A549 (cell line): ENCODE measurements around the gene ARAP1. TPM values are rescaled to one million over a fixed set of nuclear protein-coding genes. Genes with fewer than 3 reads are reported as not detected.

Source experiments
- ATAC-seq, 2 experiments: fragments of 200-7000 bp in 1 of 2; fragments of >200 bp in 1 of 2; cut with Nextera tagmentation in 1 of 2; cut with Tn5 transposase in 1 of 2; 3 replicates each; pipeline versions ENCODE4 v1.8.0 to v1.9.1; 2018 to 2020; ENCODE audit warnings: mild to moderate bottlenecking in 1 of 2, moderate library complexity in 1 of 2
- CTCF ChIA-PET: fragments of 300-600 bp; sonication (Branson Sonifier 250); formaldehyde crosslinking; extraction: SDS; loops from one replicate; lab custom pipeline; 2021; ENCODE audit warnings: antibody characterized with exemption, inconsistent platforms; lab: Yijun Ruan, JAX
- POLR2A ChIA-PET: fragments of 350-600 bp; formaldehyde crosslinking; extraction: SDS; loops from one replicate; lab custom pipeline; 2021; ENCODE audit warnings: antibody characterized with exemption, inconsistent platforms; lab: Yijun Ruan, JAX
- DNase-seq, 2 experiments: peaks; one replicate each; pipeline versions ENCODE4 v3.0.0 to v3.0.0-alpha.2; 2011 to 2016; ENCODE audit warnings: low read depth in 1 of 2, low spot score in 1 of 2
- FAIRE-seq: peaks from 2 replicates; lab custom pipeline; 2011; peaks lifted over from hg19 to GRCh38; lab: Jason Lieb, UNC
- H3K27ac ChIP-seq, 2 experiments: fragments of >200 bp; sonication (Bioruptor Twin); formaldehyde crosslinking; 3 replicates each; pipeline ENCODE4 v1.5.1; 2016 to 2017
- H3K4me1 ChIP-seq: fragments of >200 bp; sonication (Bioruptor Twin); formaldehyde crosslinking; 3 replicates; pipeline ENCODE4 v1.6.1; 2016
- H3K4me2 ChIP-seq: fragments of >200 bp; sonication (Bioruptor Twin); formaldehyde crosslinking; 3 replicates; pipeline ENCODE4 v1.6.1; 2016
- H3K4me3 ChIP-seq: fragments of >200 bp; sonication (Bioruptor Twin); formaldehyde crosslinking; 3 replicates; pipeline ENCODE4 v1.5.1; 2016
- H3K9me3 ChIP-seq: fragments of >200 bp; sonication (Bioruptor Twin); formaldehyde crosslinking; 3 replicates; pipeline ENCODE4 v1.6.1; 2016
- BHLHE40 ChIP-seq: IDR thresholded peaks from 2 replicates; pipeline ENCODE4 v1.6.1; 2012; ENCODE audit warnings: low read depth, low read length, inconsistent platforms
- CBX8 ChIP-seq: fragments of 200-600 bp; sonication (generic); IDR thresholded peaks from 2 replicates; pipeline ENCODE4 v1.6.1; 2016
- CHD2 ChIP-seq: fragments of 150-350 bp; IDR thresholded peaks from 2 replicates; pipeline ENCODE4 v1.6.1; 2014; ENCODE audit warnings: low read length; ENCODE audit not compliant: partially characterized antibody
- CTCF ChIP-seq: fragments of >200 bp; sonication (Bioruptor Twin); formaldehyde crosslinking; IDR thresholded peaks from 3 replicates; pipeline ENCODE4 v1.5.1; 2016
- EHMT2 ChIP-seq: fragments of 200-600 bp; sonication (generic); IDR thresholded peaks from 2 replicates; pipeline ENCODE4 v1.6.1; 2016; ENCODE audit warnings: antibody characterized with exemption, low read depth, mild to moderate bottlenecking, moderate library complexity
- EP300 ChIP-seq, 2 experiments: fragments of >200 bp; sonication (Bioruptor Twin); formaldehyde crosslinking; IDR thresholded peaks; 2 replicates in 1 of 2; 3 replicates in 1 of 2; pipeline ENCODE4 v1.6.1; 2016 to 2017
- FOXS1 ChIP-seq: fragments of 250-450 bp; sonication (Bioruptor Pico); IDR thresholded peaks from 2 replicates; pipeline ENCODE4 v1.5.0; 2020; ENCODE audit warnings: mild to moderate bottlenecking, moderate library complexity
- HDAC2 ChIP-seq: fragments of 200-600 bp; sonication (generic); IDR thresholded peaks from 2 replicates; pipeline ENCODE4 v1.6.1; 2016
- HES2 ChIP-seq: fragments of >200 bp; sonication (Bioruptor Twin); formaldehyde crosslinking; IDR thresholded peaks from 2 replicates; pipeline ENCODE4 v1.6.1; 2016
- HEYL ChIP-seq: fragments of 250-450 bp; sonication (Bioruptor Pico); IDR thresholded peaks from 2 replicates; pipeline ENCODE4 v1.8.0; 2021; ENCODE audit warnings: mild to moderate bottlenecking, moderate library complexity
- HOXA7 ChIP-seq: fragments of 250-450 bp; sonication (Bioruptor Pico); IDR thresholded peaks from 2 replicates; pipeline ENCODE4 v1.5.0; 2020; ENCODE audit warnings: mild to moderate bottlenecking, moderate library complexity
- HOXB5 ChIP-seq: fragments of 250-450 bp; sonication (Bioruptor Pico); IDR thresholded peaks from 2 replicates; pipeline ENCODE4 v1.5.0; 2020; ENCODE audit warnings: mild to moderate bottlenecking, moderate library complexity
- JUN ChIP-seq, 2 experiments: fragments of >200 bp; sonication (Bioruptor Twin); formaldehyde crosslinking; IDR thresholded peaks; 2 replicates in 1 of 2; 3 replicates in 1 of 2; pipeline ENCODE4 v1.6.1; 2016 to 2017
- JUNB ChIP-seq: fragments of >200 bp; sonication (Bioruptor Twin); formaldehyde crosslinking; IDR thresholded peaks from 2 replicates; pipeline ENCODE4 v1.6.1; 2016
- KDM1A ChIP-seq: fragments of 200-600 bp; sonication (generic); IDR thresholded peaks from 2 replicates; pipeline ENCODE4 v1.6.1; 2016; ENCODE audit warnings: low read depth, mild to moderate bottlenecking
- MAZ ChIP-seq: fragments of 150-350 bp; IDR thresholded peaks from 2 replicates; pipeline ENCODE4 v1.6.1; 2014; ENCODE audit warnings: antibody characterized with exemption, low read depth, low read length, borderline replicate concordance
- NFE2L2 ChIP-seq: fragments of 150-350 bp; conservative IDR thresholded peaks from 2 replicates; pipeline ENCODE4 v1.6.1; 2014; ENCODE audit warnings: low read length
- NPAS2 ChIP-seq: fragments of 250-450 bp; sonication (Bioruptor Pico); IDR thresholded peaks from 2 replicates; pipeline ENCODE4 v1.8.0; 2022; ENCODE audit warnings: mild to moderate bottlenecking, moderate library complexity, borderline replicate concordance
- PHF8 ChIP-seq: fragments of 200-600 bp; sonication (generic); IDR thresholded peaks from 2 replicates; pipeline ENCODE4 v1.6.1; 2016; ENCODE audit warnings: low read depth, mild to moderate bottlenecking, antibody characterized with exemption, moderate library complexity, borderline replicate concordance
- POLR2A ChIP-seq: IDR thresholded peaks from 2 replicates; pipeline ENCODE4 v1.6.1; 2012; ENCODE audit warnings: mild to moderate bottlenecking, low read length
- POLR2AphosphoS2 ChIP-seq: conservative IDR thresholded peaks from 2 replicates; pipeline ENCODE4 v1.6.1; 2012; ENCODE audit warnings: low read length, improper control_type of control experiment, inconsistent platforms
- RAD21 ChIP-seq, 2 experiments: fragments of >200 bp in 1 of 2; sonication (Bioruptor Twin) in 1 of 2; formaldehyde crosslinking in 1 of 2; IDR thresholded peaks in 1 of 2; conservative IDR thresholded peaks in 1 of 2; 2 replicates in 1 of 2; 3 replicates in 1 of 2; pipeline ENCODE4 v1.6.1; 2012 to 2018; ENCODE audit warnings: inconsistent platforms in 1 of 2
- RCOR1 ChIP-seq: fragments of 150-350 bp; IDR thresholded peaks from 2 replicates; pipeline ENCODE4 v1.6.1; 2014; ENCODE audit warnings: antibody characterized with exemption, low read length, low read depth
- SREBF2 ChIP-seq: fragments of 450-650 bp; IDR thresholded peaks from 2 replicates; pipeline ENCODE4 v1.6.1; 2014; ENCODE audit warnings: mild to moderate bottlenecking, moderate library complexity
- TP53 ChIP-seq: fragments of 250-450 bp; sonication (Bioruptor Pico); IDR thresholded peaks from 2 replicates; pipeline ENCODE4 v1.5.0; 2021; ENCODE audit warnings: mild to moderate bottlenecking, moderate library complexity
- USF2 ChIP-seq: fragments of 450-650 bp; IDR thresholded peaks from 2 replicates; pipeline ENCODE4 v1.6.1; 2014; ENCODE audit warnings: antibody characterized with exemption
- ZNF302 ChIP-seq: fragments of 250-450 bp; sonication (Bioruptor Pico); IDR thresholded peaks from 2 replicates; pipeline ENCODE4 v1.9.0; 2021; ENCODE audit warnings: inconsistent platforms, mild to moderate bottlenecking, moderate library complexity
- ZSCAN20 ChIP-seq: fragments of 250-450 bp; sonication (Bioruptor Pico); IDR thresholded peaks from 2 replicates; pipeline ENCODE4 v1.8.0; 2022; ENCODE audit warnings: mild to moderate bottlenecking, moderate library complexity
- WGBS: methylation state at CpG from one replicate; pipeline ENCODE4 v1.1.6; 2017; ENCODE audit errors: missing lambda C conversion rate; 5-methylcytosine and 5-hydroxymethylcytosine counted together
- polyA plus RNA-seq, 4 experiments: library from polyadenylated mRNA; depleted of rRNA in 3 of 4; stranded (reverse); fragments of >200 nt; fragmentation: RNase III in 1 of 4; extraction: RNeasy Plus Mini Kit Qiagen cat#74134 plus additional on column Dnase treatment in 1 of 4; gene quantifications; 2 replicates in 3 of 4; 3 replicates in 1 of 4; pipeline ENCODE4 v1.2.3, GENCODE V29; 2011 to 2017
- TF ChIP-seq, protein P1 (sequence below): IDR thresholded peaks from 2 replicates; pipeline ENCODE4 v1.6.1; 2012
- TF ChIP-seq, protein P2 (sequence below): fragments of 250-450 bp; sonication (Bioruptor Pico); IDR thresholded peaks from 2 replicates; pipeline ENCODE4 v1.5.0; 2020; ENCODE audit warnings: low read depth, mild to moderate bottlenecking, moderate library complexity
- TF ChIP-seq, protein P3 (sequence below): fragments of >200 bp; sonication (Bioruptor Twin); formaldehyde crosslinking; IDR thresholded peaks from 3 replicates; pipeline ENCODE4 v1.6.1; 2016

Gene ARAP1
- polyA plus RNA-seq, 2 of the 4 experiments (the other 2 are of a cell fraction), result 29.5 to 30.1 TPM

DNA sequence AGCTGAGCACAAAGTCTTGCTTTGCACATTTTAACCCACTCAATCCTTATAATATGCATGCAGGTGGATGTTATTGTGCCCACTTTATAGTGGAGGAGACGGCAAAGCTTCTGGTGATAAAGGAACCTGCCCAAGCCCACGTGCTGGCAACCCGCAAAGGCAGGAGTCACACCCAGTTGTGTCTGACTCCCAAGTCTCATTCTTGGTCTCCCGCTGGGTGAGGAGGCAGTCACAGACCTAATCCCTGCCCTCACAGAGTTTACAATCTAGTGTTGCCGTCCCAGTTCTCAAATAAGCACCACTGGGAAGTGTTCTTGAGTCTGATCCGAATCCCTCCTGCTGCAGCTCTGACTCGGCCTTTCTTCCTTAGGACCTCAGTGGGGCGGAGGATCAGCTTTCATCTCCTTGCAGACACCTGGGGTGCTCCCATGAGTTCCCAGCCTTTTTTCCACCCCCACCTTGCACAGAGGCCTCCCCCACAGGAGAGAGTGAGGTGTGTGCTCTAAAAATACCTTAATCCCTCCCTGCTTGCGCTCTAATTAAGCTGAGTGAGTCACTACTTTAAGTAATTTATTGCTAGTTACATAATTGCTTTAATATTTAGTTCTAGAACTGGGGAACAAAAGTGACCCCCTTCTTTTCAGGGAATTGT lies 93.1 kb downstream of the ARAP1 start:
- Histone ChIP-seq H3K4me2 (no peak overlapping the region), H3K27ac (no peak overlapping the region), H3K4me1 (no peaks in the 10 kb centered on the region), H3K4me3 (no peak overlapping the region), H3K9me3 (no peaks in the 10 kb centered on the region)
- CTCF ChIA-PET, result interaction anchor here (1.0 to 3.3 kb wide), 4 partner anchors 23 to 188 kb away, joined by 3 to 11 read pairs (median 5); no protein-coding TSS in a partner anchor
- POLR2A ChIA-PET, result no interaction called here
- no peak for TF ChIP-seq POLR2AphosphoS2
- no peak for TF ChIP-seq JUNB
- TF ChIP-seq SREBF2, result no peak
- TF ChIP-seq BHLHE40, result no peak
- TF ChIP-seq ZNF302 (CRISPR knock-in tag), result no peak
- TF ChIP-seq HOXA7 (CRISPR knock-in tag), result no peak
- TF ChIP-seq HOXB5, result no peak
- no peak for TF ChIP-seq EHMT2
- TF ChIP-seq FOXS1 (CRISPR knock-in tag), result no peak
- no peak for TF ChIP-seq PHF8
- no peak for TF ChIP-seq CHD2
- no peak for TF ChIP-seq TP53
- TF ChIP-seq NFE2L2, result no peak
- no peak for TF ChIP-seq CBX8
- TF ChIP-seq JUN (IDR thresholded peaks at IDR 0.05), result no peak
- TF ChIP-seq, protein P1, sequence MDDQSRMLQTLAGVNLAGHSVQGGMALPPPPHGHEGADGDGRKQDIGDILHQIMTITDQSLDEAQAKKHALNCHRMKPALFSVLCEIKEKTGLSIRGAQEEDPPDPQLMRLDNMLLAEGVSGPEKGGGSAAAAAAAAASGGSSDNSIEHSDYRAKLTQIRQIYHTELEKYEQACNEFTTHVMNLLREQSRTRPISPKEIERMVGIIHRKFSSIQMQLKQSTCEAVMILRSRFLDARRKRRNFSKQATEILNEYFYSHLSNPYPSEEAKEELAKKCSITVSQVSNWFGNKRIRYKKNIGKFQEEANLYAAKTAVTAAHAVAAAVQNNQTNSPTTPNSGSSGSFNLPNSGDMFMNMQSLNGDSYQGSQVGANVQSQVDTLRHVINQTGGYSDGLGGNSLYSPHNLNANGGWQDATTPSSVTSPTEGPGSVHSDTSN, result no peak
- TF ChIP-seq HEYL (CRISPR knock-in tag), result no peak
- no peak for TF ChIP-seq RAD21 (conservative IDR thresholded peaks at IDR 0.05 in 1 of 2, IDR thresholded peaks at IDR 0.05 in 1 of 2)
- no peak for TF ChIP-seq USF2
- ATAC-seq, result no peak
- FAIRE-seq, result no peak
- WGBS, result 64% methylated on average over 9 of the region's 9 CpGs
- DNase-seq, result no peak

- WGBS, result 56% methylated on average over 6 of the region's 6 CpGs
- Histone ChIP-seq H3K4me2 (no peak overlapping the region), H3K9me3 (no peaks in the 10 kb centered on the region), H3K4me3 (no peak overlapping the region), H3K4me1 (no peaks in the 10 kb centered on the region), H3K27ac (no peak overlapping the region)
- ChIA-PET CTCF (interaction anchor here (0.8 to 1.7 kb wide), 6 partner anchors 14 to 71 kb away, joined by 3 to 8 read pairs (median 4); no protein-coding TSS in a partner anchor), POLR2A (no interaction called here)
- DNase-seq (no peak), FAIRE-seq (no peak), ATAC-seq (no peak)
- TF ChIP-seq POLR2AphosphoS2 (no peak), RAD21 (conservative IDR thresholded peaks at IDR 0.05 in 1 of 2, IDR thresholded peaks at IDR 0.05 in 1 of 2) (no peak), JUNB (no peak), MAZ (no peak), RCOR1 (no peak), CTCF (no peak), KDM1A (no peak), HDAC2 (no peak), SREBF2 (no peak), HES2 (no peak), EP300 (IDR thresholded peaks at IDR 0.05) (no peak), POLR2A (no peak), NPAS2 (no peak), ZSCAN20 (no peak)
- TF ChIP-seq, protein P2, sequence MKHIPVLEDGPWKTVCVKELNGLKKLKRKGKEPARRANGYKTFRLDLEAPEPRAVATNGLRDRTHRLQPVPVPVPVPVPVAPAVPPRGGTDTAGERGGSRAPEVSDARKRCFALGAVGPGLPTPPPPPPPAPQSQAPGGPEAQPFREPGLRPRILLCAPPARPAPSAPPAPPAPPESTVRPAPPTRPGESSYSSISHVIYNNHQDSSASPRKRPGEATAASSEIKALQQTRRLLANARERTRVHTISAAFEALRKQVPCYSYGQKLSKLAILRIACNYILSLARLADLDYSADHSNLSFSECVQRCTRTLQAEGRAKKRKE, result no peak
- TF ChIP-seq, protein P3, sequence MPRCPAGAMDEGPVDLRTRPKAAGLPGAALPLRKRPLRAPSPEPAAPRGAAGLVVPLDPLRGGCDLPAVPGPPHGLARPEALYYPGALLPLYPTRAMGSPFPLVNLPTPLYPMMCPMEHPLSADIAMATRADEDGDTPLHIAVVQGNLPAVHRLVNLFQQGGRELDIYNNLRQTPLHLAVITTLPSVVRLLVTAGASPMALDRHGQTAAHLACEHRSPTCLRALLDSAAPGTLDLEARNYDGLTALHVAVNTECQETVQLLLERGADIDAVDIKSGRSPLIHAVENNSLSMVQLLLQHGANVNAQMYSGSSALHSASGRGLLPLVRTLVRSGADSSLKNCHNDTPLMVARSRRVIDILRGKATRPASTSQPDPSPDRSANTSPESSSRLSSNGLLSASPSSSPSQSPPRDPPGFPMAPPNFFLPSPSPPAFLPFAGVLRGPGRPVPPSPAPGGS, result no peak
Measured at GRCh38 chr11:72657411-72658100, 94.7 kb downstream of the ARAP1 start.
